DMS153 treated with DMSO at 0.1 percent for 48 hours (cell line): Measurements from ENCODE around the gene TGFBR2.
"Not testable (repeated sequence)": the region's sequence is repeated elsewhere in the genome, so short reads cannot be mapped to it uniquely, and the experiment has no call there.

Experiments used
- DNase-seq: peaks from one replicate; lab custom pipeline; 2025; ENCODE audit not compliant: unreplicated experiment; lab: John Stamatoyannopoulos, UW

TGFBR2 gene

DNA sequence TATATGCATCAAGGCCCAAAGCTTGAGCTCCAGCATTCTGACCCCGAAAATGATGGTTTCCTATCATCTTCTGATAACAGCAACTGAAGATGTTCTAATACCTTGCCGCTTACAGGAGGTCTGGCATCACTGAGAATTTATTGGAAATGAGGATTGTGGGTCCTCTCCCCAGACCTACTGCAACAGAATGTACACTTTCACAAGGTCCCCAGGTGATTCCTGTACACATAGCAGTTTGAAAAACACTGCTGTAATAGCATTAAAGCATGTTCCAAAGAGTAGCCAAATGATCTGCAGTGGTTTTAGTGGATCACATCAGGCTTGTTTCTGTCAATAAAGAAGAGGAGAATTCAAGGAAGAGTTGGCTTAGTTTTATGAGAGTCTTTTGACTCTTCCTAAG, 11.3 kb downstream of the TGFBR2 start:
- no peak for DNase-seq

DNA sequence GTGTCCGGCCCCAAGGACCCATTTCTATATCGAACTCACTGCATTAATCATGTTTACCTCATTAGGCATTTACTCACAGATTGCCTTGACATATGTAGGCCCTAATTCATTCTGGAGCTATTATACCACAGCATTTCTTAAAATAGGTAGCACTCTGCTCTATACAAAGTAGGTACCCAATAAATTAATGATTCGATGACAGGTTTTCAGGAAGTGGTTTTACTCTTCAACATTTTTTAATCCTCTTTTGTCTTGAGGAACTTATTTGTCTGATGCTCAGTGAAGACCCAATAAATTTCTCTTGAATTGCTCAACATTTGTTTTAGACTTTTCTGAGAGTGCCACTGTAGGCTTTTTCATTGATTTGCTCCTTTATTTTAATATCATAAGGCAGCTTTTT, 12.1 kb downstream of the TGFBR2 start:
- no peak for DNase-seq

DNA sequence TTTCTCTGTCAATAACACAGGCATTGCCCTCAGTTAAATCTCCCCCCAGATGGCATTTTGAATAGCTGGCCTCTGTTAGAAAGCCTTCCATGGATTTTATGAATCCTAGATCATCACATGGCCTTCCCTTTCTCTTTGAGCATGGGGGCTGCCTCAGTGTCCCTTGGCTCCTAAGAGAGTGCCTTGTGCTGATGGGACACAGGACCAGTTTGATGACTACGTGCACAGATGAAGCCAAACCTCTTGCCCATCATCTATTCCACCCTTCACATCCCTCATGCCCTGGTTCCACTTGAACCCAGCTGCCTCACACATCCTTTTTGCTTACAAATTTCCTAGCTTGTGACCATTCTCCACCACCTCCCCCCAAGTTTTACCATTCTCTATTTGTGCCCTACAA, 12.9 kb downstream of the TGFBR2 start:
- DNase-seq, result no peak

- no peak for DNase-seq
Observed at GRCh38 chr3:30620402-30621360, 14.3 kb downstream of the TGFBR2 start.

- DNase-seq, result no peak
Observed at GRCh38 chr3:30621576-30621975, 15.2 kb downstream of the TGFBR2 start.

DNA sequence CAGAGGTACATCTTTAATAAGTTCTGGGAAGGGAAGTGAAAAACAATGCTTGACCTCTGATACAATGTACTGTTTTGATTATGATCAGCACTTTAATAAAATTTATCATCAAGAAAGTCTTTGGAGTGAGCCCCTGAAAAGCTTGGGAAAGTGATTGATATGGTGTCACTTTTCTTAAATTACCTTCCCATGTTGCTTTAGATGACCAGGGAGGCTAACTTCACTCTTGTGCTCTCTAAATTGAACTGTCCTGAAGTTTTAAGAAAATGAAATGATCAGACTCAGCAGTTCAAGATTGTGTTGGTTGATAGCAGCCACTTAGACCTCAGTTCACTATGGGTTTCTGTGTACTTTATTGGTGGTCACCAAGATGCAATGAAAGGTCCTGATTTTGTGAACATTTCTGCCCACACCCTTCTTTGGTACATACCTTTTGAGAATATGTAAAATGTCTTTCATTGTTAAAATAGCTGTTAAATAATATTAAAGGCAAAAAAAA, 15.7 kb downstream of the TGFBR2 start:
- no peak for DNase-seq

DNA sequence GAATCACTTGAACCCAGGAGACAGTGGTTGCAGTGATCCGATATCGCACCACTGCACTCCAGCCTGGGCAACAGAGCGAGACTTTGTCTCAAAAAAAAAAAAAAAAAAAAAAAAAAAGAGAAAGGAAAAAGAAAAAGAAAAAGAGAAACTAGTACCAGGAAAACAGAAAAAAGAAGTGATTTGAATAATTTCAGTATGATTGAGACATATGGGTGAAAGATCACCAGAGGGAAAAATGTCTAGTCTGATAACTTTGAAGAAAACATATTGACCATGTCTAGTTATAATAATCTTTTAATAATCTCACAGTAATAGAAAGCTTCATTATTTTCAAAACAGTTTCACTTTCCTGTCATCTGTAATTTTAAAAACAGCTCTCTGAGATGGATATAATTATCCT, 16.4 kb downstream of the TGFBR2 start:
- DNase-seq, result no peak

GRCh38 chr3:30623351-30623750, 16.9 kb downstream of the TGFBR2 start:
- no peak for DNase-seq

GRCh38 chr3:30624480-30624879, 18.1 kb downstream of the TGFBR2 start:
- not testable (repeated sequence) for DNase-seq

GRCh38 chr3:30625541-30626438, 19.4 kb downstream of the TGFBR2 start:
- DNase-seq, result no peak

DNA sequence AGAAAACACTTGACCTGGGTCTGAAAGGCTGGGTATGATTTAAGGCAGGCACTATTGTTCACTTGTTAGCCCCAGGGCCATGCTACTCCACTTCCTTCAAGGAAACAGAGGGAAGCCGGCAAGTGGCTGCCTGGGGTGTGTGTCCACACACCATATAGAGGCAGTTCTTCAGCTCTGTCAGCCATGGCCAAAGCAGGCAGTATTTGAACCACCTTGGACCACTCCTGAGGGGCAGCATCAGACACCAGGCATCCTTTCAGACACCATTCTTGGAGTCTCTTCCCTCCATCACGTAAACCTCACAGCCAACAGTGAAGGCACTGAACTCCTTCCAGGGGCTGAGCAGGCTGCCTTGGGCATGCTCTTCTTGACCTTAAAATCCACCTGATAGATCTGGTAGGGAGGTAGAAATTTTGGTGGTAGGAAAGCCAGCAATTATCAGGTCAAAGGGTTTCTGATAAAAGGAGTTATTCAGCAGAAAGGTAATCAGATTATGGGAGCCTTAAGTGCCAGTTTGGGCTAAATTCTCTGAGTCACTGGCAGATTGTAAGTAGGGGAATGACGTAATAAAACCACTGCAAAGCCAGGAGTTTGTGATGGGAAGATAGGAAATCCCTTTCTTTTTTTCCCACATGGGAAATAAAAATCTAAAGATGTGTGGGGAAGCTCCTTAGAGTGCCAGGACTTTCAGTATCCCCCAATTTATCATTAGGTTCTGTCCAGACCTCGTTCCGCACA, 20.2 kb downstream of the TGFBR2 start:
- no peak for DNase-seq

DNA sequence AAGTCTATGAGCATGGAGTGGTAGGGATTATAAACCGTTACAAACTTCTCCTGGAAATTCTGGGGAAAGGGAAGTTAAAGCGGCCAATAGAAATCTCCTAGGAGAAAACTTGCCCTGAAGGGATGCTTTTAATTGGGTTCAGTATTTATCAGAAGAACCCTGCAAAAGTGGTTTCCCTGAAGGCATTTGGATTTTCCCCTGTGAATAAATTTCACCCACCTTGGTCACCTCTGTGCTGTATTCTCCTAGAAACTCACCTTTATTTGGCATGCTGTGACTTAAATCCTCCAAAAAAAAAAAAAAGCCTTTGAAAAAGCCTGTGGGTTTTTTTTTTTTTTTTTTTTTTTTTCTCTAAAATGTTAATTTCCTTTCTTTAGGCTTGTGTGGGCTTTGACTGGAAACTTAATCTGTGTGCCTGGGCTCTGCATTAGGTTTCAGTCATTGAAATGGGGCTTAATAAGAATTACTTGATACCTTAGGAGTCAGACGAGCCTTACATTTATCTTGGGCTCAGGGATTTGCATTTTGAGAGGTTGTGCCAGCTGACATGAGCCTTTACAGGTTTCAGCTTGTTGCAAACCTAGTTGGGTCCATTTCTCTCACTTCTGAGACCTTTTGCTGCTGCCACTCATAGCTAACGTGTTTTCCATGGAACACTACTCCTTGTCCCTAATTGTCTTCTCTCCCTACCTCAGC, 22.0 kb downstream of the TGFBR2 start:
- DNase-seq, result no peak

DNA sequence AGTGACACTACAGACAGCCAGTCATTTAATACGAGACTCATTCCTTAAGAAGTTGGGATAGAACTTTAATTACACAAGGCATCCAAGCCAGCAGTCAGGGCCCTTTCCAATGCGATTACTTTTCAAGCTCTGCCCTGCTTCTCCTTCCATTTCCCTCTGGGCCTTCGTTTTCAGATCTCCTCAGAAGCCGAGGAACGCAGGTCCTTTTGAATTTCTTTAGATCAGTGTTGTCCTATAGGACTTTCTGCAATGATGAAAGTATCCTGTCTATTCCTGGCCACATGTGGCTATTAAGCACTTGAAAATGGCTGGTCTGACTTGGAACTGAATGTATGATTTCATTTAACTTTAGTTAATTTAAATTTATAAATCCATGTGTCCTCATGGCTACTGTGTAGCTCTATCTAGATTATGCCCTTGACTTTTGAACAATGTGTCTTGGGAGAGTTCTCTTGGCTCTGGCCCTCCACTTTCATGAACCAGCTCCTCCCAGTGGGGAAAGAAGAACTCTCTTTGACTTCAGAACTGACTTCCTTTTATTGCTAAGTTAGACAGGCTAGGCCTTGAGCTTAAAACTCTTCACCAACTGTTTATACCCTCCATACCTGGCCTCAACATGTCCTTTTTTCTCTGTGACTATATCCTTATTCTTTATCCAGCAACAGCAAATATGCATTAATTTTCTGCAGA, 22.6 kb downstream of the TGFBR2 start:
- no peak for DNase-seq

DNA sequence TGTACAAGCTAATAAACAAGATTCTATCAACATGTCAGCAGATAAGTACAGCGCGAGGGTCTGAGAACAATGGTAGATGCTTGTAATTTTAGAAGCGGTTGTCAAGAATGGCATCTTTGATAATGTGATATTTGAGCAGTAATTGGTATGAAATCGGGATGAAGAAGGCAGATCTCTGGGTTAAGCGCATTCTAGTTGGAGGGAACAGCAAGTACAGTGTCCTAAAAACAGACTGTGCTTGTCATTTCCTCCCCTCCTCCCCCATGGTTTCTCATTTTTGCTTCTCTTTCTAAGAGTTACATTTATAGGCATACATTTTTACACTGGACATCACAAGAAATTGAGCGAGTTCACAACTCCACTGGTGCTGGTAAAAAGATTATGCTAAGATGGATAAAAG, 23.3 kb downstream of the TGFBR2 start:
- DNase-seq, result no peak

DNA sequence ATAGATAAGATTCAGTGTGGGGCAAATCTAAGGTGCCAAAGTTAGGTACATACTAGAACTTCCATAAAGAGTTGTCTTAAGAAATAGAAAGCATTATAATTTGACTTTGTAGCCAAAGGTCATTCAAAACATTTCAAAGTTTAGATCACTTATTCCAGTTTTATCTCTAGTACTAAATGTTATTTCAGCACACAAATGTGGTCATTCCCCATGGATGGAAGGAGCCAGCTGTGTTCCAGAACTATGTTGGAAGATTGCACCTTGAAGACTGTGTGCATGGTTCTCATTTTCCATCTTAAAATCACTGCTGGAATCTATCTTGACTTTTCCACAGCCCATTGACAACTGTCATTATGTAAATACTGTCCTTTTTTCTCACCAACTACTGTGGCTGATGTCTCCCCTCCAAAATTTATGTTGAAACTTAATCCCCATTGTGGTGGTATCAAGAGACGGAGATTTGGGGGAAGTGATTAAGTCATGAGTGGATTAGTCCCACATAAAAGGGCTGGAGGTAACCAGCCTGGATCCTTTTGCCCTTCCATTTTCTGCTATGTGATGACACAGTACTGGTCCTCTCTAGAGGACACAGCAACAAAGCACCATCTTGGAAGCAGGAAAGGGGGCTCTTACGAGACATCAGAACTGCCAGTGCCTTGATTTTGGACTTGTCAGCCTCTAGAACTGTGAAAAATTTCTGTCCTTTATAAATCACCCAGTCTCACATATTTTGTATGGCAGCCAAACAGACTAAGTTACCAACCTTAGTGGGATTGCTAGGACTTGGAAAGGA, 24.0 kb downstream of the TGFBR2 start:
- DNase-seq, result no peak

- DNase-seq, result no peak
Observed at GRCh38 chr3:30631243-30631904, 25.0 kb downstream of the TGFBR2 start.

GRCh38 chr3:30632065-30632464, 25.7 kb downstream of the TGFBR2 start:
- DNase-seq, result no peak

GRCh38 chr3:30632521-30632920, 26.1 kb downstream of the TGFBR2 start:
- no peak for DNase-seq
